NCI-H2107 (cell line): ENCODE data around the gene CLDN7.

Experiments
- DNase-seq: peaks from one replicate; lab custom pipeline; 2025; lab: John Stamatoyannopoulos, UW

The CLDN7 gene, protein sequence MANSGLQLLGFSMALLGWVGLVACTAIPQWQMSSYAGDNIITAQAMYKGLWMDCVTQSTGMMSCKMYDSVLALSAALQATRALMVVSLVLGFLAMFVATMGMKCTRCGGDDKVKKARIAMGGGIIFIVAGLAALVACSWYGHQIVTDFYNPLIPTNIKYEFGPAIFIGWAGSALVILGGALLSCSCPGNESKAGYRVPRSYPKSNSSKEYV

DNA sequence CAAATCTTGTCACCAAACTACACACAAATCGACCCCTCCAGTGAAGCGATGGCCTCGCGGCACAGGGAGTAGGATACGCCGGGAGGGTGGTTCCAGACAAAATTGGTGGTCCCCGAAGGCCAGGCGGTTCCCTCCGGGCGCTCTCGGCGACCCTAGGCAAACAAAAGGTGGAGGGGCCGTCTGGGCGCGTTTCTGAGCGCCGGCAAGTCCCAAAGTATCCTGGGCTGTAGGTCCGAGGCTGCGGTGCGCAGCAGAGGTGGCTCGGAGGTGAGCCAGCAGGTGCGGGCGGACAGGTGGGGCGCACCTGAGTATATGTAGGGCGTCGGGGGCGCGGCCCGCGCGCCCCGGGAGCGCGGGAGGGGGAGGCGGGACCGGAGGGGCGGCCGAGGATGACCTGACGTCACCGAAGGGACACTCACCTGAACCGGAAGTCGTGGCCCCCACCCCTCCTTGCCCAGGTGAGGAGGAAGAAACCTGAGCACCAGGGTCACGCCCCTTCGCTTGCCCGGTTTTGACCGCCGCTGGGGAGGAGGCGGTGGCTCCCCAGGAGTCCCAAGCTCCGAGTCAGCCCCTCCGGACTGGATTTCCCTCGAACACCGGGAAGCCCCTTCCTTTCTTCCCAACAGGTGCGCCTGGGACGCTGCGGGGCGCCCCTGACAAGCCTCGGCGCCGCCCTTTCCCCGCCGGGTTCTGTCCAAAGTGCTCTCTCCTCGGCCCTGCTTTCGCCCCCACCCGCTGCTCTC is at the start of gene CLDN7:
CLDN7 (minus strand) TSS at position 287 of the 743 bp plus-strand sequence. CDS start 435 bp downstream, outside the sequence.
- DNase-seq, result peak; percentile 59

DNA sequence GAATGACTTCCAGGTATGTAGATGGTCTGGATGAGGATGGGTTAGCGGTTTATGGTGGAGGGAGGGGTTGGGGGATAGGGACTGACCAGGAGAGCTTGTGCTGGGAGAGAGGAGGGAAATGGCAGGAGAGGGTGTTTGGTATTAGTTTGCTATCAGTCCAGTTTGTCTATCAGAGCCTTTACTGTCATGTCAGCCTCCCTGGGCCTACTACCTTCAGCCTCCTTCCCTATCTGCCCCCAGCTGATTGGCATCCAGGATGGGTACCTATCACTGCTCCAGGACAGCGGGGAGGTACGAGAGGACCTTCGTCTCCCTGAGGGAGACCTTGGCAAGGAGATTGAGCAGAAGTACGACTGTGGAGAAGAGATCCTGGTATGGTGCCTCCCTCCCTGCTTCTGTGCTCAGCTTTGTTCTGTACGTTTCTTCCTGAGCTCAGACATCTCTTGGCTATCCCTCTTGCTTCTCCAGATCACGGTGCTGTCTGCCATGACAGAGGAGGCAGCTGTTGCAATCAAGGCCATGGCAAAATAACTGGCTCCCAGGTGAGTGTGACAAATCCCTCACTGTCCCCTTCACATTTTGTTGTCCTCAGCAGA is 48.9 kb upstream of the CLDN7 start:
- DNase-seq, result no peak

DNA sequence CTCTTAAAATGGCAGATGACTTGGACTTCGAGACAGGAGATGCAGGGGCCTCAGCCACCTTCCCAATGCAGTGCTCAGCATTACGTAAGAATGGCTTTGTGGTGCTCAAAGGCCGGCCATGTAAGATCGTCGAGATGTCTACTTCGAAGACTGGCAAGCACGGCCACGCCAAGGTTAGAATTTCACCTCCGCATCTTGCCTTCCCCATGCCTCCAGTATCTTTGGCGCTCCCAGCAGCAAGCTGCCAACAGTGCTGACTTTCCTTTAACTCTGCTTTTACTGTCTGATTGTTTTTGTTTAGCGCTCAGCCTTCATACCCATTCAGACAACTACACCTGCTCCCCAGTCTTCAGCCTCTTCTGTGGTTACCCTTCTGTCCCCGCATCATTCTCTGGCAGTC is 47.4 kb upstream of the CLDN7 start:
- no peak for DNase-seq

DNA sequence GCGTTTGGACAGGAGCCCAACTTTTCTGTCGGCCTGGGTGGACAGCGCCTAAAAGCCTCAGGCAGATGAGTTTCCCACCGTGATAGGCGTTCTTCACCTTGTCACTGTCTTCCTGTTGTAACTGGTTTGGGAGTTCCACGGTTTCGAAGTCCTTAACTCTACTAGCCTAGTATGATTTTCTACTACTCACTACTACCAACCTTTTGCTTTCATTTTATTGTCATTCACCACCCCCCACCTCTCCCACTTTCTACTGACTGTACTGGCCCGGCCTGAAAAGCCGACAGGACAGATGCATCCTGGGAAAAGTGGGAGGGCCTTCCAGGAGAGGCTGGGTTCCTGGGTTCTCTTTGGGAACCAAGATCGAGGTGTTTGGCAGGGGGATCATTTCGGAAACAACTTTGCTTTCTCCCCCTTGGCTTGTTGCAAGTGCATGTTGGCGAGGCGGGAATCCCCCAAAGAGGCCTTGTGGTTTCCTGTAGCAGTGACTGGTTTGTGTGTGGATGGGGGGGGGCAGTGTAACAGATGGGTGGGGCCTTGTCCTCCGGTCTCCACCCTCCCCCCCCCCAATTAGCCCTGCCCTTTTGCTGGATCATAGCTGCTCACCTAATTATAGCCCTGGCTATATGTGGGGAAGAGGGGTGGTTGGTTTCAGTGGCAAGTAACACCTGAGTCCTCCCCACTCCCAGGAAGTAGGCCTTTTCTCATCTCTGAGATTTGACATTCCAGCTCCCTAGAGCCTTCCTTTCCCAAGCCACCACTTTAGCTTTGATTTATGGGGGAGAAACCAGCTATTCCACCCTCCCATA is 46.6 kb upstream of the CLDN7 start:
- peak; percentile 28 for DNase-seq

DNA sequence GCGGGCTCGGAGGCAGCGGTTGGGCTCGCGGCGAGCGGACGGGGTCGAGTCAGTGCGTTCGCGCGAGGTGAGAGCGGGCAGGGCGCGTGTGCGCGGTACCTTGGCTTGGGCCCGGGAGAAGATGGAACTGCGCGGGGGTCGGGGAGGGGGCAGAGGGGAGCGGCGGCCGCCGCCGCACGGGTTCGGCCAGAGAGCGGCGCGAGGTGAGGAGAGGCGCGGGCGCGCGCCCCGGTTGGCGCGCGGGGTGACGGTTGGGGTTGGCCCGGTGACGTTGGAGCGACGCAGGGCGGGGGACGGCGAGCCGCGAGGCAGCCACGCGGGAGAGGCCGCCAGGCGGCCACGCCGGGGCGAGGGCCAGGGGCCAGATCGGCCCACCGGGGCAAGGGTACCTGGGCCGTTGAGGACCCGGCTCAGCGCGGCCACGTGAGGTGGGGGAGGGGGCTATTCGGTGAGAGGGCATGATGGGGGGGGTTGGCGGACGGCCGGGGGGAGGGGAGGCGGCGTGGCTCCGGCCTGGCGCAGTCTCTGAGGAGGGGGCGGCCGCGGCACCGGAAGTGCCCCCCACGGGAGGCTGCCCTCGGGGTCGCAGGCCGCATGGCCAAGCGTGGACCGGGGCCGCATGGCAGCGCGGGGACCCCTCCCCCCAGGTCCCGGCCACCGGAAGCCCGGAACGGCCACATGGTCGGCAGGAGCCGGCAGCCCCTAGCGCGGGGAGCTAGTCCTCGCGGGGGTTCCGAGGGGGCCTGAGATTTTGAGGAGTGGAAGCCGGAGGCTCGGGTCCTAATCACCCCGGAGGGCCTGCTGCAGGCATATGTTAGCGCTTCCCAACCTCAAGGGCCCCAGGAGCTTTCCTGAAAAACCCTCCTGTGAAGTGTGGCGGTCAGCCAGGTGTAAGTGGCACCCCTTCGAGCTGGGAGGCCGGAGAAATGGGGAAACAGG is 45.7 kb upstream of the CLDN7 start:
- DNase-seq, result no peak

DNA sequence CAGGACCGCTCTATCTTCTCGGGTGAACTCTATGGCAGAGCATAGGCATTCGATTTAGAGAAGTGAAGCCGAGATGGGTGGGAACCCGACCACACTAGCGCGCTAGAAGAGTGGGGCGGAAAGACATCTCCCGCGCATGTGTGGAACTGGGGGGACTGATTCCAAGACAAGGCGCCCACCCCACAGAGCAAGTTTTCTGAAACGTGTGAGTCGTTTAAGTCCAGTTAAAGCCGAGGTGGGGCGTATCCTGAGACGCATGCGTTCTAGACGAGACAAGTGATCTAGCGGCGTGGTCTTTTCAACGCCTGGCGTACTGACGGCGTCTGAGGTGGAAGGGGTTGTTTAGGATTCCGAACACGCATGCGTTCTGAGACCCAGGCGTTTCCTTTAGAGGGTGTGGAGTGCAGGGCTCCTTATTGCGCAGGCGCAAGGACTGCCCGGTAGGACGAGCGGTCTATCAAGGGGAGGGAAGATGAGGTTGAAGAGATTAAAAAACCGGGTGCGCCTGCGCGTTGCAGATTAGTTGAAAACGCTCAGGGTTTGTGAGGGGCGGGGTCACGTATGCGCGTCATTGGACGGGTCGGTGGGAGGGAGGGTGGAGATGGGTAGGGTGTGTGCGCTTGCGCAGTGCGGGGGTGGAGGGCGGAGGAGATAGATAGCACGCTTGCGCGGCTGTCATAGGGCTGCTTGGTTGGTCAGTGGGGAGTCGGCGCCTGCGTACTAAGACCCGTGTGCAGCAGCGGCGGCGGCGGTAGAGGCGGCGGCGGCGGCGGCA is 44.8 kb upstream of the CLDN7 start, which contains the start of gene EIF5A:
EIF5A (plus strand) TSS at position 718 of the 775 bp plus-strand sequence. CDS start 2,008 bp downstream, outside the sequence.
- peak; percentile 95 for DNase-seq

DNA sequence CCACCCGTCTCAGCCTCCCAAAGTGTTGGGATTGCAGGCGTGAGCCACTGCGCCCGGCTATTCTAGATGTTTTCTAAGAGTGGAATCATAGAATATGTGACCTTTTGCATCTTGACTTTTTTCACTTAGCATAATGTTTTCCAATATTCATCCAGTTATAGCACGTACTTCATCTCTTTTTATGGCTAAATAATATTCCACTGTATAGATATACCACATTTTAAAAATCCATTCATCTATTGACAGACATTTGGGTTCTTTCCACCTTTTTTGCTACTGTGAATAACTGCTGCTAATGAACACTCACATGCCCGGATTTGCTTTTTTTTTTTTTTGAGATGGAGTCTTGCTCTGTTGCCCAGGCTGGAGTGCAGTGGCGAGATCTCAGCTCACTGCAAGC is 41.9 kb upstream of the CLDN7 start:
- no peak for DNase-seq

DNA sequence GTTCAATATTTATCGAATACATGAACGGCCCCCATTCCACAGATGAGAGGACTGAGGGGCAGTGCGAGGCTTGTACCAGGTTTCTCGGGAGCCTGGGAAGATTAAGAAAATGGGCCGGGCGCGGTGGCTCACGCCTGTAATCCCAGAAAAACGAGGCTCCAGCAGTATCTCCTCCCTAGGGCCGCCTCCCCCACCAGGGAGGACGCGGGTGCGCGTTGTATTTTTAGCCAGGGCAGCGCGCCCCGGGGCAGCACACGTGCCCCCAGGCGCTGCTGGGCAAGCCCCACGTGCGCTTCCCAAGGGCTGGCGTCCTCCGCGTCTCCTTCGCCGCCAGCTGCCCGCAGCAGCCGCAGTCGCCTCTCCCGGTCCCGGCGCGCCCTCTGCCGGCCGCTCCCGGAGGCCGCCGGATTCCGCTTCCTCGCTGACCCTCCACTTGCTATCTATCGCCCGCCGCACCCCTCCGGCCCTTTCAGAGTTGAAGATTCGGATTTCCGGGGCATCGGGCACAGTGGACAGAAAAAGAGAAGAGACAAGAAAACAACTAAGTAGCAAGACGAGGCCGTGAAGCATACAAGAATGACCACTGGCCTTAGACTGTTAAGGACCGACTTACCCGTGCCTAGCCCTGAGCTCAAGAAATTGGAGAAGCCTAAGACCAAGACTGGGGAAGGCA is 34.0 kb upstream of the CLDN7 start:
- DNase-seq, result peak; percentile 45

DNA sequence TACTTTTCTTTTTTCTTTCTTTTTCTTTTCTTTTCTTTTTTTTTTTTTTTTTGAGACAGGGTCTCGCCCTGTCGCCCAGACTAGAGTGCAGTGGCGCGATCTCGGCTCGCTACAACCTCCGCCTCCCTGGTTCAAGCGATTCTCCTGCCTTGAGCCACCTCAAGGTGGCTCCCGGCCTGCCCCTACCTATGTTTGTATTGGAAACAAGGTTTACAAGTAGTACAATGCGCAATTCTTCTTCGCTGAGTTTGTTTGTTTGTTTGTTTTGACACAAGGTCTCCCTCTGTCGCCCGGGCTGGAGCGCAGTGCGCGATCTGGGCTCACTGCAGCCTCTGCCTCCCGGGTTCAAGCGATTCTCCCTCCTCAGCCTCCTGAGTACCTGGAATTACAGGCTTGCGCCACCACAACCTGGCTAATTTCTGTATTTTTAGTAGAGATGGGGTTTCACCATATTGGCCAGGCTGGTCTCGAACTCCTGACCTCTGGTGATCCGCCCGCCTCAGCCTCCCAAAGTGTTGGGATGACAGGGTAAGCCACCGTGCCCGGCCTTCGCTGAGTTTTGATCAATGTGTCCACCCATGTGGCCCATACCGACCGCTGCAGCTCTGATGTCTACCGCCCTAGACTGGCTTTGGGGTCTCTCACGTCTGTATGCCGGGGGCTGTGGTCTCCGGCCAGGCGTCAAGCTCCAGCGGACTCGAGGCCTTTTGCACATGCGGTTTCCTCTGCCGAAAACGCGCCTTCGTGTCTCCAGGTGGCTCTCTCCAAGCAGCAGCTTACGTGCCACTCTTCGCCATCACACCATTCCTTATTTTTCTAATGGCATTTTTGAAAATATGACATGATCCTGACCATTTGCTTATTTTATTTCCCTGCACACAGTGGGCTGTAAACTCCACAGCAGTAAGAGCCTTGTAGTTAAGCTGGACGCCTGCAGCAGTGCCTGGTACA is 33.2 kb upstream of the CLDN7 start:
- DNase-seq, result no peak

DNA sequence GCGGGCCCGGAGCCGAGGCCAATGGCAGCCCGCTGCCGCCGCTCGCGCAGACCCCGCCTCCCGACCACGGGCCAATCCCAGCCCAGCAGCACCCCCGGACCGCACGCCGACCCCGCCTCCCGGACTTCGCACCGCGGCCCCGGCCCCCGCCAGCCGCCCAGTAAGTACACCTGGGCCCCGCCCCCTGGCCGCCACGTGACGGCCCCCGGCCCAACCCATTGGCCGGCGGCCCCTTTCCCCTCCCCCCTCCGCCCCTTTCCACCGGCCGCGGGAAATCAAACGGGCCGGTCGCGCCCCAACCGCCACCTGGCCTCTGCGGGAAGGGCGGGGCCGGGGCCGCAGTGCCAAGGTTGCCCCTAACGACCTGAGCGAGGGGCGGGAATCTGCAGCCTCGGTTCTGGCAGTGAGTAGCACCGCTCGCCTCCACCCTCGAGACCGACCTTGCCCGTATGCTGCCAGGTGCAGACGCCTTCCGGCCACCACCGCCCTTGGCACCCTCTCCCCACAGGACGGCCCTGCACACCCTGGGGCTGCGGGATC is 32.4 kb upstream of the CLDN7 start, which contains the start of gene YBX2:
YBX2 (minus strand) TSS at position 26 of the 540 bp plus-strand sequence. CDS start 139 bp downstream, outside the sequence.
- DNase-seq, result peak; percentile 5

DNA sequence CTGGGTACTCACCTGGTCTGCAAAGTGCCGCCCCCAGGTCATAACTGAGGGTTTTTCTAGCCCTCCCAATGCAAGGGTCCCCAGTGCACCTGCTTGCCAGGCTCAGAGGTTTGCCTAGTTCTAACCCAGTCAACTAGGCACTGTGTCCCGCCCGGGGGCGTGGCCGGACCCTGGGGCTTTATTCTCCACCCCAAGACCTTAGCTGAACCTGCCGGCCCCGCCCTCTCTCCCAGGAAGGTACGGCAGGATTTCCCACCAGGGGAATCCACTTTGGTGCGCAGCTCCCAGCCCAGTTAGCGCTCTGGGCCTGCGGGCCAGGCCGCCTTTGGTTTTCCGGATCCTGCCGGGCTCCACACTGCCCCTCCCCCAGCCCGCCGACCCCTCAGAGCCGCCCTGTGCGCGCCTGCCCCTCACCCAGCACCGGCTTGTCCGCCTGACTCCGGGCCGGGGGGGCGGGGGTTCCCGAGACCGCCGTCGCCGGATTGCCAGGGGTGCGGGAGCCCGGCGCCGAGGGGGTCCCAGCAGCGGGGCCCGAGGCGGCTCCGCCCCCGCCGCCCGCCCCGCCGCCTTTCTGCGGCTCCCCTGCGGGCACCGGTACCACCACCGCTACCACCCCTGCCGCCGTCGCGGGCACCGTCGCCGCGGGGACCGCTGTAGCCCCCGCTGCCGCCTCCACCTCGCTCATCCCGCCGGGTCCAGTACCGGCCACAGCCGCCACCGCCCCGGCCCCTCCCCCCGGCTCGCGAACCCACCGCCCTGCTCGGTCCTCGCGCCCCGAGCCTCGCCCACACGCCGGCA is 31.7 kb upstream of the CLDN7 start:
- no peak for DNase-seq

DNA sequence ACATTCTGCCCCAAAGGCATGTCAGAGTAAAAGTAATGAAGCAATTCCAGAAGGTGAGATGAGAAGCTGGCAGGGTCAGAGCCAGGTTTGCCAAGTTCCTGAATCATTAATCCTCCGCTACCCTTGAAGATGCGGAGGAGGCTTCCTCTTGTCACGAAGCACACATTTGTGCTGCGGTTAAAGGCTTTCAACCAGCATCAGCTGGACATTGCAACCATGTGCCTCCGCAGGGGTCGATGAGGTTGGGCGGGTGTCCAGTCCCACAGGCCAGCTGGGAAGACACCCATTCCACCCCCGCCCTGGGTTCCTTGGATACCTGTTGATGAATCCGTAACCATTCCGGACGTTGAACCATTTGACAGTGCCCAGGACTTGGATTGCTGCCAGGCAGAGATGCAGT is 30.9 kb upstream of the CLDN7 start:
- DNase-seq, result no peak

DNA sequence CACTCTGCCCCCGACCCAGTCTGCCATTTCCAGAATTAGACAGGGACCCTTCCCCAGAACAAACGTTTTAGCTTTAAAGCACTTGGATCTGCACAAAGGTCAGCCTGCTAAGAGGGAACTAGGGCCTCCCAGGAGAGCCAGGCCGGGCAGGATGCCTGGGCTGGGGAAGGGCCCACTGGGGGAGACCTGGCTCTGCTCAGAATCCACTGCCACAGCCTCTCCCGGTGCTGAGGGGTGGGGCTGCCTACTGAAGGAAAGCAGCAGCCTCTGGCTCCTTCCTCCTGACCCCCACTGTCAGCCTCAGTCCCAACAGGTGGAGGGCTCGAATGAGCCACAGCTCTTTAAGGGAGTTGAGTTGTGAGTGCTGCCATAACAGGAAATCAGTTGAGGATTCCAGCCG is 30.5 kb upstream of the CLDN7 start:
- DNase-seq, result no peak

DNA sequence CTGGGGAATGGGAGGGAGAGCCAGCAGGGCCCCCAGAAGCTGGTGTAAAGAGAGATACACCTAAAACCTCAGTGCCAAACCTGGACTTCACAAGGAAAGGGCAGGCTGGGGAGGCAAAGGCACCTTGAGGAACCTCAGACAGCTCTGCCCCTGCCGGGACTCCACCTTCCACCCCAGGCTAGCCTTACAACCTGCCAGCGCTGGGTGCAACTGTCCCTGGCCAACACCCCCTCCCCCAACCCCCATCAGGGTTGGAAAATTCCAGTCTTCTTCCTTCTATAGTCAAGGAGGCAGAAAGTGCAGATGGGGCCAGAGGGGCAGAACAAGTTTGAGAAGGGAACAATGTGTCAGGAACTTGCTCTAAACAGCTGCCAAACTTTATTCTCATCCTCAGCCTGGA is 29.9 kb upstream of the CLDN7 start:
- DNase-seq, result no peak

DNA sequence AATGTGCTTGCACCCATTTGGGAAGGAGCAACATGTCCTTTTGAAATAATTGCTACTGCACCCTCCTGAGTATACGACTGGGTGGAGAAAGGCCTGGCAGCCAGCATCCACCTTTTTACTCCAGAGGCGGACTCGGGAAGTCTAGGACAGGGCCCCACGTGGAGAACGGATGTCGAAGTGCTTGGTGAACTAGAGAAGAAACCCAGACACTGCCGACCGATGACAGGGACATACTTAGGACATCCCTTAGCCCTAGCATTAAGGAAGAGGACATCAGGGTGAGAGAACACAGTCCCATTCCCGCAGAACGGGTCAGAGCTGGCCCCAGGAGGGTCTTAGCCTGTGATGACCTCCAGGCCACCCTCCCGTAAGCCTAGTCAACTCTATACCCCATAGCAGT is 28.4 kb upstream of the CLDN7 start:
- no peak for DNase-seq

DNA sequence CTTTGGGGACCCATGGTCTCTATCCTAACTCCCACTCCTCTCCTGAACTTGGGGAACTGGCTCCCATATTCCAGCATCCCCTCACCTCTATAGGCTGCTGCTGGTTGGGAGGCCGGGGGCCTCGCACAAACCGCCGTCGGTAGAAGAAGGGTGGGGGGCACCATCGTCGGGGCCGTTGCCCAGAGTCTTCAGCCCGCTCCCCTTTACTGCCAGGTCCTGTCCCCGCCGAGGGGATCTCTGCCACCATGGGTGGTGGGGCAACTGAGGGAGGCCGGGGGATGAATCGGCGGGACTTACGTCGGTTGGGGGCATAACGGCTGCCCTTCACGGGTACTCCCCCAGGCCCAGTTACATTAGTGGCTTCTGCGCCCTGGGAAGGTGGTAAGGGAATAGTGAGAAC is 27.9 kb upstream of the CLDN7 start:
- DNase-seq, result no peak

DNA sequence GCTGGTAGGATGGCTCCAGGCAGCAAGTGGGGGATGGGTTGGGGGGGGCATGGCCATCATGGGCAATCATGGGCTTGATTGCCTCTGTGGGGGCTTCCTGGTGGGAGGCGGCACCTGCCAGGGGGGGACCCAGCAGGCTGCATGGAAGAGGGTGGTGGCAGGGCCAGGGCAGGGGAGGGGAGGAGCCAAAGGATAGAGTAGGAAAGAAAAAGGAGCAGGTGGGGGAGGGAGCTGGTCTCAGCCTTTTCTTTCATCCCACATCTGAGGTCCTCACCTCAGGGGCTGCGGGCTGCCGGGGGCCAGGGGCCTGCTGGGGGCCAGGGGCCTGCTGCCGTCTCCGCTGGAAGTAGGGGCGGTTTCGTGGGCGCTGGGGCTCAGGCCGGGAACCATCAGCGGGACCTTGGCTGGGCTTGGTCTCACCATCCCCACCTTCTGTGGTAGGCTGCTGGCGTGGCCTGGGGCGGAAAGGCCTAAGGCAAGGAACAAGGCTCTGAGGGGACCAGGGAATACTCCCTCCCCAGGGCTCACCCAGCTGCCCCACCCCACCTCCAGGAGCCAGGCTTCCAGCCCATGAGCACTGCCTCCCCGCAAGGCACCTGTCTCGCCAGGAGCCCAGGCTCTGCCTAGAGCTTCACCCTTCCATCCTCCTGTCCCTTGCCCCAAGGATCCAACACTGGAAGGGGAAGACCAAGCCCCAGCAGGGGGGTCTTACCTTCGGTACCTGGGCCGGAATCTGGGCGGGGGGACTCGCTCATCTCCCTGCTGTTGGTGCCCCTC is 27.2 kb upstream of the CLDN7 start:
- DNase-seq, result no peak
